GM12878 (cell line): ENCODE measurements around the gene CUEDC1. TPM values are rescaled to one million over a fixed set of nuclear protein-coding genes. Genes with fewer than 3 reads are reported as not detected.

Experiments
- ATAC-seq: fragments of 200-7000 bp; cut with Tn5 transposase; 3 replicates; pipeline ENCODE4 v1.9.1; 2020; ENCODE audit warnings: mild to moderate bottlenecking, moderate library complexity
- BruUV-seq: library from RNA; stranded (reverse); fragments of 400-500 nt; replicated peaks from 2 replicates; lab custom pipeline; 2021; lab: Mats Ljungman, UMichigan
- CTCF ChIA-PET: fragments of 300-600 bp; sonication (Branson Sonifier 250); formaldehyde crosslinking; extraction: SDS; loops from one replicate; lab custom pipeline; 2021; ENCODE audit warnings: inconsistent platforms; lab: Yijun Ruan, JAX
- POLR2A ChIA-PET: fragments of 350-600 bp; formaldehyde crosslinking; extraction: SDS; loops from one replicate; lab custom pipeline; 2021; ENCODE audit warnings: inconsistent platforms; lab: Charles Lee
- RAD21 ChIA-PET: fragments of 300-600 bp; sonication (Branson Sonifier 250); formaldehyde crosslinking; loops from one replicate; lab custom pipeline; 2023; ENCODE audit warnings: antibody characterized with exemption; ENCODE audit not compliant: unreplicated experiment; lab: Charles Lee
- SMC1A ChIA-PET: fragments of 300-600 bp; sonication (Branson Sonifier 250); formaldehyde crosslinking; loops from one replicate; lab custom pipeline; 2023; ENCODE audit not compliant: unreplicated experiment, uncharacterized antibody; lab: Charles Lee
- DNase-seq: peaks from one replicate; pipeline ENCODE4 v3.0.0-alpha.2; 2011; ENCODE audit warnings: low read depth, low spot score
- FAIRE-seq: peaks from 3 replicates; lab custom pipeline; 2011; peaks lifted over from hg19 to GRCh38; lab: Jason Lieb, UNC
- H2AFZ ChIP-seq: 2 replicates; pipeline ENCODE4 v1.6.0; 2011; ENCODE audit warnings: low read depth, low read length, control low read depth; ENCODE audit not compliant: control insufficient read depth
- H3K27ac ChIP-seq: 2 replicates; pipeline ENCODE4 v1.5.1; 2011; ENCODE audit warnings: control low read depth; ENCODE audit not compliant: control insufficient read depth, insufficient read depth
- H3K27me3 ChIP-seq, 2 experiments: replicated peaks in 1 of 2; 2 replicates each; pipeline versions ENCODE4 v1.6.0 to v1.6.1; 2011; ENCODE audit warnings: low read length in 1 of 2; ENCODE audit not compliant: control insufficient read depth in 2 of 2, insufficient read depth in 2 of 2
- H3K36me3 ChIP-seq, 2 experiments: 2 replicates each; pipeline ENCODE4 v1.5.1; 2011; ENCODE audit warnings: low read length in 1 of 2; ENCODE audit not compliant: control insufficient read depth in 2 of 2, insufficient read depth in 2 of 2
- H3K4me1 ChIP-seq: 2 replicates; pipeline ENCODE4 v1.6.1; 2011; ENCODE audit warnings: mild to moderate bottlenecking, low read length, moderate library complexity, mixed read lengths; ENCODE audit not compliant: control insufficient read depth, insufficient read depth
- H3K4me2 ChIP-seq: 2 replicates; pipeline ENCODE4 v1.6.0; 2011; ENCODE audit warnings: control low read depth; ENCODE audit not compliant: control insufficient read depth, insufficient read depth
- H3K4me3 ChIP-seq: fragments of 200-600 bp; sonication (generic); 2 replicates; pipeline ENCODE4 v1.5.1; 2016
- H3K79me2 ChIP-seq: 2 replicates; pipeline ENCODE4 v1.6.0; 2011; ENCODE audit warnings: low read length; ENCODE audit not compliant: control insufficient read depth, insufficient read depth
- H3K9ac ChIP-seq: 2 replicates; pipeline ENCODE4 v1.8.0; 2011; ENCODE audit warnings: low read length, control low read depth, mixed read lengths; ENCODE audit not compliant: control insufficient read depth, insufficient read depth
- H3K9me3 ChIP-seq: replicated peaks from 3 replicates; pipeline ENCODE4 v1.5.1; 2011; ENCODE audit warnings: mild to moderate bottlenecking, low read length; ENCODE audit not compliant: control insufficient read depth, insufficient read depth
- H4K20me1 ChIP-seq: 2 replicates; pipeline ENCODE4 v1.6.0; 2011; ENCODE audit not compliant: control insufficient read depth, insufficient read depth
- BCL11A ChIP-seq: IDR thresholded peaks from 2 replicates; pipeline ENCODE4 v1.6.1; 2011; ENCODE audit warnings: low read depth, low read length
- BHLHE40 ChIP-seq, 2 experiments: fragments of 450-650 bp in 1 of 2; IDR thresholded peaks; 2 replicates each; pipeline ENCODE4 v1.6.1; 2011 to 2017; ENCODE audit warnings: low read depth in 2 of 2, borderline replicate concordance in 1 of 2, improper control_type of control experiment in 1 of 2, low read length in 1 of 2, mild to moderate bottlenecking in 1 of 2
- CBFB ChIP-seq: IDR thresholded peaks from 2 replicates; pipeline ENCODE4 v1.6.1; 2016; ENCODE audit warnings: antibody characterized with exemption, low read depth
- CEBPB ChIP-seq, 2 experiments: fragments of 150-350 bp in 1 of 2; IDR thresholded peaks; 2 replicates each; pipeline ENCODE4 v1.6.1; 2012 to 2014; ENCODE audit warnings: low read depth in 2 of 2, low read length in 2 of 2, borderline replicate concordance in 1 of 2, inconsistent platforms in 1 of 2
- KDM1A ChIP-seq: fragments of 200-600 bp; sonication (generic); IDR thresholded peaks from 2 replicates; pipeline ENCODE4 v1.6.1; 2016; ENCODE audit warnings: borderline replicate concordance
- MTA2 ChIP-seq: fragments of 450-650 bp; IDR thresholded peaks from 2 replicates; pipeline ENCODE4 v1.6.1; 2016; ENCODE audit warnings: low read depth, mild to moderate bottlenecking, moderate library complexity
- PML ChIP-seq: IDR thresholded peaks from 2 replicates; pipeline ENCODE4 v1.6.1; 2012; ENCODE audit warnings: low read length, inconsistent platforms
- POLR2A ChIP-seq: IDR thresholded peaks from 2 replicates; pipeline ENCODE4 v1.6.1; 2011; ENCODE audit warnings: low read depth, mild to moderate bottlenecking, low read length
- POLR2AphosphoS2 ChIP-seq: IDR thresholded peaks from 2 replicates; pipeline ENCODE4 v1.6.1; 2011; ENCODE audit warnings: low read depth, mild to moderate bottlenecking, low read length, improper control_type of control experiment, moderate library complexity
- RAD51 ChIP-seq: fragments of 450-650 bp; IDR thresholded peaks from 2 replicates; pipeline ENCODE4 v1.6.1; 2016; ENCODE audit warnings: moderate library complexity, mild to moderate bottlenecking, inconsistent platforms
- RELA ChIP-seq: fragments of 450-650 bp; IDR thresholded peaks from 2 replicates; pipeline ENCODE4 v1.8.0; 2014; ENCODE audit warnings: borderline replicate concordance; ENCODE audit not compliant: partially characterized antibody
- SUPT20H ChIP-seq: IDR thresholded peaks from 2 replicates; pipeline ENCODE4 v1.6.1; 2011; ENCODE audit warnings: low read depth, mild to moderate bottlenecking, low read length, moderate library complexity, borderline replicate concordance; ENCODE audit not compliant: control insufficient read depth
- TAF1 ChIP-seq: IDR thresholded peaks from 2 replicates; pipeline ENCODE4 v1.6.1; 2011; ENCODE audit warnings: mild to moderate bottlenecking, low read depth, low read length, borderline replicate concordance
- ZNF207 ChIP-seq: fragments of 450-650 bp; IDR thresholded peaks from 2 replicates; pipeline ENCODE4 v1.6.1; 2014; ENCODE audit warnings: antibody characterized with exemption, mild to moderate bottlenecking, borderline replicate concordance
- WGBS: methylation state at CpG from one replicate; pipeline ENCODE4 v1.1.6; 2016; ENCODE audit warnings: low lambda C conversion rate; ENCODE audit not compliant: insufficient replicate concordance, insufficient coverage; ENCODE audit errors: missing lambda C conversion rate; 5-methylcytosine and 5-hydroxymethylcytosine counted together
- in situ Hi-C: fragments of 300-500 bp; cut with MboI; formaldehyde crosslinking; loops from 9 replicates; pipeline ENCODE4 v1.14.3; 2018; ENCODE audit warnings: mixed read lengths
- intact Hi-C: fragments of 100-400 bp; cut with micrococcal nuclease; formaldehyde crosslinking; loops from one replicate; pipeline ENCODE4 v1.14.2; 2022; ENCODE audit not compliant: unreplicated experiment
- polyA plus RNA-seq, 11 experiments: library from polyadenylated mRNA; depleted of rRNA in 4 of 11; unstranded in 6 of 11; stranded (reverse) in 5 of 11; fragments of >200 nt; fragmentation: Nextera tagmentation in 4 of 11; fragmentation: Illumina TruSeq in 1 of 11; extraction: Ambion mirVana in 4 of 11; extraction: Trizol in 1 of 11; gene quantifications; 1 replicate in 1 of 11; 2 replicates in 10 of 11; pipeline versions ENCODE4 v1.2.1 to v1.2.3, GENCODE V29; 2011 to 2016; ENCODE audit warnings: inconsistent platforms in 2 of 11, missing spikeins in 2 of 11, low read depth in 1 of 11
- total RNA-seq, 4 experiments: library from RNA; depleted of rRNA in 3 of 4; stranded (reverse); fragments of >200 nt in 3 of 4; fragmentation: Illumina TruSeq in 1 of 4; extraction: Trizol in 1 of 4; gene quantifications; 2 replicates each; pipeline versions ENCODE4 v1.2.1 to v1.2.3, GENCODE V29; 2013 to 2021
- TF ChIP-seq, protein P1 (sequence below): IDR thresholded peaks from 2 replicates; pipeline ENCODE4 v1.6.1; 2011; ENCODE audit warnings: low read depth, mild to moderate bottlenecking, low read length, moderate library complexity, borderline replicate concordance; ENCODE audit errors: extremely low read depth
- TF ChIP-seq, protein P2 (sequence below): IDR thresholded peaks from 2 replicates; pipeline ENCODE4 v1.6.1; 2012; ENCODE audit warnings: low read depth, low read length, improper control_type of control experiment

The CUEDC1 gene
- total and polyA plus RNA-seq, 10 of the 15 experiments (the other 5 are each of a cell fraction or from before 2014, with no cell fraction given), result 0.24 to 7.4 (median 1.8) TPM

DNA sequence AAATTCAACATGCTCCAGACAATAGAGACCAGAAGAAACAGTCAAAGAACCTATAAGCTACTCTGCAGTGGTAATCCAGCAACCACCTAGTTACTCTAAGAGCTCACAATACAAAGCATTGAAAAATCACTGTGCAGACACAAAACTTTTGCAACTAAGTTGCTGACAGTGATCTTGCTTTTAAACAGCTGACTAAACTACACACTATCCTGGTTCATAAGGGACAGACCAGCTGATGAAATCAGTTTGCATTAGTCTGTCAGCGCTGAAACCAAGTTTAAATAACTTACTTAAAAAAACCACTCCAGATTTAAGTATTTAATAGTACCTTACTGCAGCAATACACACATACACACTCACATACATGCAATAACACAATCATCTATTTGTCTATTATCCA, 28.2 kb upstream of the CUEDC1 start:
- Histone ChIP-seq H3K36me3 (peaks cover 0 to 6% of the 10 kb centered on the region in 2 experiments; a peak in 1 of 4 replicates), H2AFZ (no peak overlapping the region), H3K4me1 (no peaks in the 10 kb centered on the region), H3K9me3 (no peaks in the 10 kb centered on the region), H4K20me1 (peaks cover 2% of the 10 kb centered on the region; the same call in 1 of the 2 replicates), H3K9ac (no peak overlapping the region), H3K27me3 (no peaks in the 10 kb centered on the region), H3K79me2 (peaks cover 20% of the 10 kb centered on the region), H3K4me3 (no peak overlapping the region), H3K27ac (no peak overlapping the region), H3K4me2 (no peak overlapping the region)
- ATAC-seq (no peak), DNase-seq (no peak), FAIRE-seq (no peak)
- RAD21 ChIA-PET, result interaction anchor here (1.0 to 1.2 kb wide), 2 partner anchors 36 to 124 kb away, joined by 5 to 6 read pairs; no protein-coding TSS in a partner anchor
- in situ Hi-C loops, result no loop called here
- BruUV-seq, result no TSS peak
- intact Hi-C loops, result no loop called here
- WGBS, result 100% methylated on average over 1 of the region's 1 CpG
- POLR2A ChIA-PET, result interaction anchor here (0.5 to 1.8 kb wide), 4 partner anchors 22 to 102 kb away, joined by 3 to 5 read pairs (median 4); partner anchors contain the start of gene SRSF1
- SMC1A ChIA-PET, result interaction anchor here (0.6 to 9.3 kb wide), 8 partner anchors 14 to 171 kb away, joined by 3 to 114 read pairs (median 18); partner anchors contain the start of gene SRSF1
- CTCF ChIA-PET, result interaction anchor here (0.9 to 8.8 kb wide), 8 partner anchors 14 to 150 kb away, joined by 3 to 195 read pairs (median 5); no protein-coding TSS in a partner anchor
- TF ChIP-seq POLR2AphosphoS2, result no peak
- no peak for TF ChIP-seq RELA
- no peak for TF ChIP-seq BHLHE40 (IDR thresholded peaks at IDR 0.05; ENCODE audit: borderline replicate concordance in 1 of 2, low read depth in 2 of 2, low read length in 1 of 2)
- no peak for TF ChIP-seq MTA2
- no peak for TF ChIP-seq CEBPB (IDR thresholded peaks at IDR 0.05; ENCODE audit: borderline replicate concordance in 1 of 2, low read depth in 2 of 2, low read length in 2 of 2)
- no peak for TF ChIP-seq CBFB
- TF ChIP-seq, protein P1, sequence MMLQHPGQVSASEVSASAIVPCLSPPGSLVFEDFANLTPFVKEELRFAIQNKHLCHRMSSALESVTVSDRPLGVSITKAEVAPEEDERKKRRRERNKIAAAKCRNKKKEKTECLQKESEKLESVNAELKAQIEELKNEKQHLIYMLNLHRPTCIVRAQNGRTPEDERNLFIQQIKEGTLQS, result no peak
- no peak for TF ChIP-seq POLR2A
- no peak for TF ChIP-seq BCL11A
- TF ChIP-seq ZNF207, result no peak
- TF ChIP-seq RAD51, result no peak
- TF ChIP-seq KDM1A, result no peak
- no peak for TF ChIP-seq SUPT20H
- TF ChIP-seq, protein P2, sequence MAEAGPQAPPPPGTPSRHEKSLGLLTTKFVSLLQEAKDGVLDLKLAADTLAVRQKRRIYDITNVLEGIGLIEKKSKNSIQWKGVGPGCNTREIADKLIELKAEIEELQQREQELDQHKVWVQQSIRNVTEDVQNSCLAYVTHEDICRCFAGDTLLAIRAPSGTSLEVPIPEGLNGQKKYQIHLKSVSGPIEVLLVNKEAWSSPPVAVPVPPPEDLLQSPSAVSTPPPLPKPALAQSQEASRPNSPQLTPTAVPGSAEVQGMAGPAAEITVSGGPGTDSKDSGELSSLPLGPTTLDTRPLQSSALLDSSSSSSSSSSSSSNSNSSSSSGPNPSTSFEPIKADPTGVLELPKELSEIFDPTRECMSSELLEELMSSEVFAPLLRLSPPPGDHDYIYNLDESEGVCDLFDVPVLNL, result no peak
- TF ChIP-seq TAF1, result no peak
- no peak for TF ChIP-seq PML
